ENCODE results near the gene ZNF697.
A peak's percentile ranks its signal among the peaks of the same experiment; 100 is the strongest.

ZNF697 gene

GRCh38 chr1:119651641-119652040 is 3.6 kb upstream of the ZNF697 start:
- TF ChIP-seq CTCF (conservative IDR thresholded peaks at IDR 0.05), result no peak
- no peak overlapping the region for H3K27ac ChIP-seq

- no peak overlapping the region for H3K27ac ChIP-seq
- TF ChIP-seq CTCF (conservative IDR thresholded peaks at IDR 0.05), result no peak
Observed at GRCh38 chr1:119651133-119651532, 3.1 kb upstream of the ZNF697 start.

GRCh38 chr1:119648620-119649004 is 546 bp upstream of the ZNF697 start:
- peak overlapping the region; percentile 88 for H3K27ac ChIP-seq
- no peak for TF ChIP-seq CTCF (conservative IDR thresholded peaks at IDR 0.05)

- TF ChIP-seq CTCF (conservative IDR thresholded peaks at IDR 0.05), result no peak
- H3K27ac ChIP-seq, result peak overlapping the region; percentile 88
Observed at GRCh38 chr1:119647228-119647733, 785 bp downstream of the ZNF697 start.

GRCh38 chr1:119646521-119647227 is 1.4 kb downstream of the ZNF697 start:
- no peak for TF ChIP-seq CTCF (conservative IDR thresholded peaks at IDR 0.05)
- peak overlapping the region; percentile 88; the same call in 1 of the 2 replicates for H3K27ac ChIP-seq

- no peak for TF ChIP-seq CTCF (conservative IDR thresholded peaks at IDR 0.05)
Observed at GRCh38 chr1:119639109-119639508, 9.0 kb downstream of the ZNF697 start.

GRCh38 chr1:119637710-119638109 is 10.4 kb downstream of the ZNF697 start:
- no peak for TF ChIP-seq CTCF (conservative IDR thresholded peaks at IDR 0.05)
- H3K27ac ChIP-seq, result peak overlapping the region; percentile 57

More at GRCh38 chr1:119639109-119639508, 9.0 kb downstream of the ZNF697 start:
- no peak overlapping the region for H3K27ac ChIP-seq

Data from VCaP (cell line).